GM03348 (cell line): Measurements from ENCODE around the gene GLB1L.

ENCODE experiments used
- DNase-seq: peaks from one replicate; pipeline ENCODE4 v3.0.0; 2012; ENCODE audit warnings: low spot score

Gene GLB1L

DNA sequence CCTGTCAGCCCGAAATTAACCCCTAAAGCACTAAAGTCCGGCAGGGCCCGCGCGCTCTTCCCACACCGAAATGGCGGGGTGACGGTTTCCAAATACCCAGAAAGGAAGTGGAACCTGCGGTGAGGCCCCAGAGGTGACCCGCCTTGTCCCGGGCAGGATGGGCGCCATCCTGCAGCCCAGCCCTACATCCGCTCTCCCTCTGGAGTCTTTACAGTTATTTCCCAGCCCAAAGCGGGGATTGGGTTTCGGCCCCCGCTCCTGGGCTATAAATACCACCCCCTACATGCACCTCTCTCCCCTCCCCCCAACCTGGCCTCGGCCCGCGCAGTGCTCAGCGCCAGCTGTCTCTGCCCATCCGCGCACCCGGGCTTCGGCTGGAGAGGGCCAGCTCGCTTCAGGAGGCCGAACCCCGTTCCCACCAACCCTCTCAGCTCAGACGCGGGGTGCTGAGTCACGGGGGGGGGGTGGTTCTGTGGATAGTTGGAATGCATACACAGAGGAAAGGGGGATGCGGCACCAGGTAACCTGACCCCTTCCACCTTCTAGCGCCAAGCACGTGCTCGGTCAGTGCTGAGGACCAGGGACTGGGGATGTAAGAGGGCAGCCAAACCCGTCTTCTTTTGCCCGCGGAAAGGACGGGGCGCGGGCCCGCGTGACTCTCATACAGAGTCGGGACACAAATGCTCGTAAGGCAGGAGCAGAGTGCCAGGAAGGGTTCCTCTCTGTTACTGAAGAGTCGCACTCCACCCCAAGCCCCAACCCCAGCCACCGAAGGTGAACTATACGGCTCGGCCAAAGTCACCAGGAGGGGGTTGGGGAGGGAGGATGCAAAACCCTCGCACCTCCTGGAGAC lies 7.9 kb upstream of the GLB1L start, which contains the start of gene TUBA4B:
TSS of gene TUBA4B (plus strand) at position 344 of the 853 bp plus-strand sequence. CDS start at position 509, 165 bp downstream.
- DNase-seq, result peak; percentile 50

DNA sequence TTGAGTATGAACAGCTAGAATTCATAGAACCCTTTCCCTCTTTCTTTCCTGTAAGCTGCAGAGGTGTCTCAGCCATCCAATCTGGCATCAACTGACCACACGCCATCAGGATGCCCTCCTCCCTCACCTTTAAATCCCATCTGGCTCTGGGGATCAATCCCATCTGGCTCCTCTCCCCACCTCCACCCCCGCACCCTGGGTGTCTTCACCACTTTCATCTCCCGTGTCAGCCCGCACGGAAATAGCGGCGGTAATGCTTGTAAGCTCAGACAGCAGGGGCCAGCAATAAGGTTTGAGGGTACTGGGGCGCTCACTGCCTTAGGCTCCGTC lies 7.3 kb upstream of the GLB1L start:
- peak; percentile 11 for DNase-seq

DNA sequence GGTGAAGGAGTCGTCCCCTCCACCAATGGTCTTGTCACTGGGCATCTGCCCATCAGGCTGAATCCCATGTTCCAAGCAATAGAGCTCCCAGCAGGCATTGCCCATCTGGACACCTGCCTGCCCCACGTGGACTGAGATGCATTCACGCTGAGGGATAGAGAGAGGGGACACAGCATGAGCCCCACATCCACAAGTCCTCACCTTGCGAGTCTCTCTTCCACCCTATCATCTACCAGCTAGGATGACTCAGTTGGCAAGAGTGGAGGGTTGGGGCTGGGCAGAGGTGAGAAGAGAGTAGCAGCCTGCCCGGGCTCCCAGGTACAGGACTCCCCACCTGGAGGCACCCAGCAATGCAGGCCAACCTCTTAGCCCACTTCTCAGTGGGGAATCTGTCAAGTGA lies 6.8 kb upstream of the GLB1L start:
- DNase-seq, result no peak

DNA sequence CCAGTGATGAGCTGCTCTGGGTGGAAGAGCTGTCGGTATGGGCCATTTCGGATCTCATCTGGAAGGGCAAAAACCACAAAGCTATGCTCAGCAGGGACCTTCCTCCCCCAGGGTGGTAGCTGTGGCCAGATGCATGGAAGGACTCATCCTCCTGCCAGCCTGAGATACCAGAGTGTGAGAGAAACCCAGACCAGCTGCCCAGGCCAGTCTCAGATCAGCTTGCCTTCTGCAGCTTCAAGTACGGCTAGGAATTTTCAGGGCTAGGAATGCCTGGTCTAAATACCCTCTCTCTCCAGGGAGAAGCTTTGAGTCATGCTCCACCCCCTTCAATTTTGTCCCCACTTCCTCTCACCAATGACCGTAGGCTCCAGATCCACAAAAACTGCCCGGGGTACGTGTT lies 6.4 kb upstream of the GLB1L start:
- peak; percentile 8 for DNase-seq

DNA sequence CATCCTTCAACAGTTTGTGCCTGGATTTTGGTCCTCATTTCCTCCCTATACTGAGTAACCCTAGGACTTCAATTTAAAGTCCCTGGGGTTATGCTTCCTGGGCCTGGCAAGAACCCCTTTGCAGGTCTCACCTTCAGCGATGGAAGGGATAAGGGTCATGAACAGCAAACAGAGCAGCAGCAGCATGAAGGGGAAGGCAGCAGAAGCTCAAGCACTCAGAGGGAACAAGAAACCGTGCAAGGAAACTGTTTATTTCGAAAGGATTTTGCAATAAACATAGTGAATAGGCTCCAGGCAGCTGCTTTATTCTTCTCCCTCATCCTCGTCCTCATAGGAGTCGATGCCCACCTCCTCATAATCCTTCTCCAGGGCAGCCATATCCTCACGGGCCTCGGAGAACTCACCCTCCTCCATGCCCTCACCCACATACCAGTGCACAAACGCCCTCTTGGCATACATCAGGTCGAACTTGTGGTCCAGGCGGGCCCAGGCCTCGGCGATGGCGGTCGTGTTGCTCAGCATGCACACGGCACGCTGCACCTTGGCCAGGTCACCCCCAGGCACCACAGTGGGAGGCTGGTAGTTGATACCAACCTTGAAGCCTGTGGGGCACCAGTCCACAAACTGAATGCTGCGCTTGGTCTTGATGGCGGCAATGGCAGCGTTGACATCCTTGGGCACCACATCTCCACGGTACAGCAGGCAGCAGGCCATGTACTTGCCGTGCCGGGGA lies 5.0 kb upstream of the GLB1L start:
- DNase-seq, result no peak

DNA sequence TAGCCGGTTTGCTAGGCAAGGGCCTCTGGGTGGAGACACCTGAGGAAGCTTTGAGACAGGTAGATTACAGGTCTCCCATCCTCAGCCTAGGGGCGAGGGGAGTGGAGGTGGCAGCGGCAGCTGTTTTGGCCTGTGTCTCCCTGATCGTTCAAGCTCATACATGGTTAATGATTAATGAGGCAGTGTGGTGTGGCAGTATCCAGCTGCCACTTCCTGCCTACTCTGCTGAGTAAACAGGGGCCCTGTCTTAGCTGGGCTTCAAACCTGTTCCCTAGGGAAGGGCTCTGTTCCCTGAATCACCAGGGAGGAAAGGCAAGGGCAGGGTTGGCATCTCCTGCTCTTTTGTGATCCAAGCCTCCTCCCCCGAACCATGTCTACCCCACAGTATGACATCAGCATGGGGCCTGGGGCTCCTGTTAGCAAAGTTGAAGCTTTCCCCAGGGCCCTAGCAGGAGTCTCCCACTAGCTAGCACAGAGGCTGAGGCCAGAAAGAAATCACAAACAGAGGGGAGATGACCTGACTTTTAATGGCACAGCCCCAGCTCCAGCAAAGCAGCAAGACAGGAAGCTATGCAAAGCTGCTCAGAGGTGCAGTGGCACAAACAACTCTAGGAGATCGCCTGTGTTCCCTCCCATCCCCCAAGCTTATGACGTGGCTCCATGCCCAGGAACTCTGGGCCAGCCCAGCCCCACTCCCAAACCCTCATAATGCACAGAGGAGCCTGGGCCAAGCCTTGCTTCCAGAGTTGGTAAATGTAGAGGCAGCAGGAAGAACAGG lies 4.1 kb upstream of the GLB1L start:
- DNase-seq, result peak; percentile 73

DNA sequence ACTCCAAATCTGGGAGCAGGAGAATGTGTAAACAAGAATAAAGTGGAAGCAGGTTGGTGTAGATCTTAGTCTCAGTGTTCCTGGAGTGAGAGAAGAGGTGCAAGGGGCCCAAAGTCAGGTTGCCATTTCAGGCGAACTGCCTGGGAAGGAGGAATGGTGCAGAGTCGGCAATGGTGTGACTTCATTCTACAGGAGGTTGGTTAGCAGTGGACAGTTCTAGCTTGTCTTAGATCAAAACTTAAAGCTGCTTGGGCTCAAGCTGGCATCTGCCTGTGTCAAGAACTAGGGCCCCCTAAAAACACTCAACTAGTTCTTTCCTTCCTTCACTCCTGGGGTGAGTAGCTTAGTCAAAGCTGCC lies 3.6 kb upstream of the GLB1L start:
- DNase-seq, result no peak

DNA sequence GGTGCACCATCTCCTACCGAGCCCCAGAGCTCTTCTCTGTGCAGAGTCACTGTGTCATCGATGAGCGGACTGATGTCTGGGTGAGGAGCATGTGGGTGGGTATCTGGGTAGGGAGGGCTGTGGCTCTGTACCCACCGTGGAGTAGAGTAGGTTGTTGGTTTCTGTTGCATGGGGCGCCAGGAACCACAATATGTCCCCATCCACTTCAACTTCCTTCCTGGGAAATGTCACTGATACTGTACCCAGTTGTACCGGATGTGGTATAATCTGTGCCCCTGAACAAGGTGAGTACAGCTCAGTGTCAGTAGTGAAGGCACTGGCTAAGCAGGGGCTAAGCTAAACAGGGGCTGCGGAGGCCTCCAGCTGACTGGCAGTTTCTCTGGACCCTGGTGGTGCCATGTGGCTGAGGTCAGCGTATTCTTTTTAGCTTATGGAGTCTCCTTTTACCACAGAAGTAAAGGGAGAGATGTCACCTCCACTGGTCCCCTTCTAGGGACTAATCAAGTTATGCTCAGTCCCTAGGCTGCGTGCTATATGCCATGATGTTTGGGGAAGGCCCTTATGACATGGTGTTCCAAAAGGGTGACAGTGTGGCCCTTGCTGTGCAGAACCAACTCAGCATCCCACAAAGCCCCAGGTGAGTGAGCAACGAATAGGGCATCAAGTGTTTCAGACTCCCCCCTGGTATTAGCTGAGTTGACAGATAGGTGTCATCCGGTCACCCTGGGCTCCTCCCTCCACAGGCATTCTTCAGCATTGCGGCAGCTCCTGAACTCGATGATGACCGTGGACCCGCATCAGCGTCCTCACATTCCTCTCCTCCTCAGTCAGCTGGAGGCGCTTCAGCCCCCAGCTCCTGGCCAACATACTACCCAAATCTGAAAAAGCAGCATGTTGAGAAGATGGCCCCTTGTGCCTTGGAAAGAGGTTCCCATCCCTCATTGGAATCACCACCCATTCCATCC lies 2.7 kb upstream of the GLB1L start:
- DNase-seq, result no peak

DNA sequence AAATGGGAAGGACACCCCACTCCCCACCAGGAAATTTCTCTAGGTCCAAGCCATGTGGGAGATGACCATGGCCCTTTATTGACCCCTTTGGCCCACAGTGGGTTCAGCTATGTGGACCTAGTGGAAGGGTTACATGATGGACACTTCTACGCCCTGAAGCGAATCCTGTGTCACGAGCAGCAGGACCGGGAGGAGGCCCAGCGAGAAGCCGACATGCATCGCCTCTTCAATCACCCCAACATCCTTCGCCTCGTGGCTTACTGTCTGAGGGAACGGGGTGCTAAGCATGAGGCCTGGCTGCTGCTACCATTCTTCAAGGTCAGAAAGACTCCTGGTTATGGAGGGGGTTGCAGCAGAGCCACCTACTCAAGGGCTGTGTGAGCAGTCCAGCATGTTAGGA lies 1.3 kb upstream of the GLB1L start:
- no peak for DNase-seq

DNA sequence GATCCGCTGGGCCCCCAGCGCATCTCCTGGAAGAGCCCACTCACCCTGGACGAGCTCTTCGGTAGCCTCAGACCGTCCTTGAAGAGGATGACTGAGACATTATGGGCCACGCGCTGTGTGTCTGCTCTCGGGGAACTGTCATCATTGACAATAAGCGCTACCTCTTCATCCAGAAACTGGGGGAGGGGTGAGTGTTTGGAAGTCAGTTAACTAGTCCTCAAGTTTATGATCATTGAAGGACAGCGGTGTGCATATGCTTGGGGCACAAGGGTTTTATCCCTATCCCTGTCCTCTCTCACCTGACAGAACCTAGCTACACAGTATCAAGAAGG lies 621 bp upstream of the GLB1L start:
- DNase-seq, result peak; percentile 9

DNA sequence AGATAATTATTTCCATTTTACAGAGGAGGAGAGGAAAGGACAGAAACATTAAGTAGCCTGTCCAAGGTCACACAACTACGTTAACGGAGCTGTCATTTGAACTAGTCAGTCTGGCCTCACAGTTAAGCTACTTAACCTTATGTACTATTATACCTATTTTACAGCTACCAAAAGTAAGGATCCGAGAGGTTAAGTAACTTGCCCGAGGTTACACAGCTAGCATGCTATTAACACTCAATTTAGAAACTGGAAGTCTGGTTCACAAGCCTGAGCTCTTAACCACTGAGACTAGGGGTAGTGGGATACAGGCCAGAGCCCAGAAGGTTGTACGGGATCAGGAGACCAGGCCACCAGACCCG lies 476 bp downstream of the GLB1L start:
- DNase-seq, result no peak

DNA sequence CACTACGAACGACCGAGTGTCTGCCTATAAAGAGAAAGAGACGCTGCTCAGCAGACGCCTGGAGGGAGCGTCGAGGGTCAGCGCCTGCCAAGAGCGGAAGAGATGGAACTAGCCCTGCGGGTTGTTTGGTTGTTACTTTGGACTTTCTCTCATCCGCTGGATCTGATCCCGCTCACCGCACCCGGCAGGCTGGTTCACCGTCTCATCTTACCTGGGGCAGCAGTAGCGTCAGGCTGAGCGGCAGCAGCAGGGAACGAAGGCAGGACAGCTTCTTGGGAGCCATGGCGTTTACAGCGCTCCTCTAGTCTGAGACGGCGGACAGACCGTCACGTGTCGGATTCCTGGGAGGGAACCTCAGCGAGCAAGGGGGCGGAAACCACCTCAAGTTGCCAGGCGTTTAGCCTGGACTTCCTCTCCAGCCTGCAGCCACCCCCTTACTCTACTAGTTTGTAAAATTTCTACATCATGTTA lies 1.9 kb downstream of the GLB1L start:
- DNase-seq, result no peak

DNA sequence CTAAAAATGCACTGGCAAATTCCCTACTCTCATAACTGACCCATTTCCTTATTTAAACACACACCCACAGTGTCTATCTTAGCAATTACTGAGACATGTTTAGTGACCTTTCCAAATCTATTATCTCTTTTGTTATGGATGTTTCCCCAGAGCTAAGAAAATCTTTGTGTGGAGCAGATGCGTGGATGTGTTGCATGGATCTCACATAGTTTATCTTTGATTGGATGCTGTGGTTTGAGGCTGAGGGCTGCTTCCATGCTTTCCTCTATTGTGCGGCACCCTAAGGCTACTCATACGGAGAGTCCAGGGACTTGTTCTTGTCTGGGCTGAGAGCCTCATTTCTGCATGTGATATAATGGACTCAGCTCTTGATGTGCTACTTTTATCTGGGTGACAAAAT lies 10.9 kb downstream of the GLB1L start:
- DNase-seq, result no peak

DNA sequence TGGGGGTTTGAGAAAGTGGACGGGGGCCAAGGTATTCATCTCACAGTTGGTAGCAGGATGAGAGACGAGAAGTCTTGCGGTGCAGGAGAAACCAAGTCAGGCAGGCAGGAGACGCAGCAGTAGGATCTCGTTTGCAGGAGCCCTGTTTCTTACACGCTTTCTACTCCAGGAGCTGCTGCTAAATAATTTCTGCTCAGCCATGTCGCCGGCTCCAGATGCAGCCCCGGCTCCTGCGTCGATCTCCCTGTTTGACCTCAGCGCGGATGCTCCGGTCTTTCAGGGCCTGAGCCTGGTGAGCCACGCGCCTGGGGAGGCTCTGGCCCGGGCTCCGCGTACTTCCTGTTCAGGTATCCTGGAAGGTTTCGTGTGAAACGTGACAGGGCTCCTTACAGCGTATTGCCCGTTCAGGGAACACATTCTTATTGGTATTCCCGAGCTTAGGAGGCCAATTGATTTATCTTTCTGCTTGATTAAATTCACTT lies 15.1 kb downstream of the GLB1L start:
- peak; percentile 57 for DNase-seq

DNA sequence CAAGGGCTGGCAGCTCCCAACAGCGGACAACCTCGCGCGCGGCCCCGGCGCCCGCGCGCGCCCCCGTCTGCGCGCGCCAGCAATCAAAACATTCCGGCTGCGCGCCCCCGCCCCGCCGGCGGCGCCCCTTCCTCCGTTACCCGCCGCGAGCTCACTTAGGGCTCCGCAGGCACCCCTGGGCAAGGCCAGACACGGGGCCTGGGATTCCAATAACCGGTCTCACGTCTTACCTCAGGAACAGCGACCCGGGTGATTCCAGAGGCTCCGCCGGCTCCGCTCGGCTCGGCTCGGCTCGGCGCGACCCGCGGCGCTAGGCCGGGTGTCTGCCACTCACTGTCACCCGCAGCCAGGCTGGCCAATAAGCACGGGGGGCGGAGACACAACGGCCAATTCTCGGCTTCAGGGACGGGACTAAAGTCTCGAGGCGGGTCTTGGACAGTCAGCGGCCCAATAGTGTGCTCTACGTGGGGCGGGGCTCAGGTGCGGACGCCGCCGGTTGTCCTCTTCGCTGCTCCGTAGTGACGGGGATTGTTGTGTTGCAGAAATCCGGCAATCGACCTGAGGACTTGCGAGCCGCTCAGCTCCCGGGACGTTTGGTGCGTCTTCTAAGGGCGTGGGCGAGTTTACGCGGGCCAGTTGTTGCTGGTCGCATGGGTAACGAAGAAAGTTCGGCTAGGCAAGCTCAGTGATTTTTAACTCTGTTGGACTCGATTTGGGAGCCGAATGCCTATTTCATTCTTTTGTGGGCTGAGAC lies 15.8 kb downstream of the GLB1L start, which contains the start of the genes ANKZF1 and ATG9A:
TSS of gene ANKZF1 (plus strand) at position 502 of the 754 bp plus-strand sequence. CDS start 452 bp downstream, outside the sequence.
TSS of gene ATG9A (minus strand) at position 332 of the 754 bp plus-strand sequence. CDS start 1,612 bp downstream, outside the sequence.
- DNase-seq, result peak; percentile 98

DNA sequence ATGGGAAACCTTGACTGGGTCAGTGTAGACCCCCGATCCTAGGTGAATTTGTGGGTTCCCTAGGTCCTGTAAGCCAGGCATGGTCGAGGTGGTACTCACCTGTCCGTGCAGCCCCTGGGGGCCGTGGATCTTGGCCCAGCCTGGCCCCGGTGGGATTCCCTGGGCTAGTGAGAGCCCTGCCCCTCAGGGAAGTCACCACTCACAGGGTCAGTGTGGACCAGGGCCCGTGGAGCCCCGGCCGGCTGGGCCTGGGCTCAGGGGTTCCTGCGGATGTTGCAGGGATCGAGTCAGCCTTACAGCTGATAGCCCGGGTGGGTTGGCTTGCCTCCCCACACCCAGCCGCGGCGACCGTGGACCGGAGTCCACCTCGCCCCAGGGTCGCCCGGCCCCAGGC lies 16.3 kb downstream of the GLB1L start:
- no peak for DNase-seq

DNA sequence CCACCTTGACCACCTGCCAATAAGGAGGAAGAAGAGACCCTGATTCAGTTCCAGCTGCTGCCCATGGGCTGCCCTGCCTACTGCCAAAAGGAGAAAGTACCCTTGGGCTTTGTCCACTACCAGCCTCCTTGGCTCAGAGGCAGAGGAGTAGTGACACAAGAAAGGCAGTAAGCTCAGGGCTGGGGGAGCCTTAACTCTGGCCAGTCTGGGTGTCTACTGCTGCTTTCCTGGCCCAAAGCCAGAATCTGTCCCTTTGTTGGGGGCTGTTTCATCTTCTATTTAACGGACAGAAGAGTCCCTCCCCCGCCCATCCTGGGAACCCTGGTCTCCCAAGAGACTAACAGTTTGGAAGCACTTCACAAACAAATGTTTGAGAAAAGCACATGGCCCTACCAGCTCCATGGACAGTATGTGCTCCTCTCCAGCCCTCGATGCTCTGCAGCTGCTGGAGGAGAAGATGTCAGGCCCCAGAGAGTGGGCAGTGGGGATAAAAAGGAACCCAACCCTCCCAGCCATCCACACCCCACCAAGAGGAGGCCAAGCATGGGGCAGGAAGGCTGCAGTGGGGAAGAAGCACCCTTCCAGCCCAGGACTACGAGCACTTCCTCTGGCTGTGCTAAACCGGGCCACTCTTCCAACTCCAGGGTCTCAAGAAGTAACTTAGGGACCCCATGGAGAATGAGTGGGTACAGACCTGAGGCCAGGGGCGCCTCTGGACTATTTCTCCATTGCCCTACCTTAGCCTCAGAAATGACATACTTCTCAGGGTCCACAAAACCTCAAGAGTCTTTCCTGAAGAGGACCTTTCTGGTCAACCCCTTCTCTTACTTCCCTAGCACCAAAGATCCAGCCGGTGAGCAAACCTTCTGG lies 17.0 kb downstream of the GLB1L start:
- peak; percentile 11 for DNase-seq

DNA sequence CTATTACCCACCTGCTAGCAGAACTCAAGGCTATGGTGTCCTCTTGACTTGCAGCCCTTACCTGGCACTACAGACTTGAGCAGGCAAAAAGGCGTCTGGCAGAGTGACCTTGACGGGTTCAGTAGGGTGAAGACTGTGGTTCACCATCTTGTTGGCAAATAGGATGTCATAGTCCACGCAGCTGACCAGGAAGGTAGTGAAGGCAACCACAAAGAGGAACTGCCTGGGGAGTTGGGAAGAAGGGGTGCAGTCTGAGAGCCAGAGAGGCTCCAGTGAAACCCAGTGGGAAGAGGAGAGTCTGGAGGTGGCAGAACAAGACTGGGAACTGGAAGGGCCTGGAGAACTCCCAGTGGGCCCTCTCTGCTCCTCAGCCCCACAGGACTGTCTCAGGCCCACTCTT lies 19.9 kb downstream of the GLB1L start:
- no peak for DNase-seq

DNA sequence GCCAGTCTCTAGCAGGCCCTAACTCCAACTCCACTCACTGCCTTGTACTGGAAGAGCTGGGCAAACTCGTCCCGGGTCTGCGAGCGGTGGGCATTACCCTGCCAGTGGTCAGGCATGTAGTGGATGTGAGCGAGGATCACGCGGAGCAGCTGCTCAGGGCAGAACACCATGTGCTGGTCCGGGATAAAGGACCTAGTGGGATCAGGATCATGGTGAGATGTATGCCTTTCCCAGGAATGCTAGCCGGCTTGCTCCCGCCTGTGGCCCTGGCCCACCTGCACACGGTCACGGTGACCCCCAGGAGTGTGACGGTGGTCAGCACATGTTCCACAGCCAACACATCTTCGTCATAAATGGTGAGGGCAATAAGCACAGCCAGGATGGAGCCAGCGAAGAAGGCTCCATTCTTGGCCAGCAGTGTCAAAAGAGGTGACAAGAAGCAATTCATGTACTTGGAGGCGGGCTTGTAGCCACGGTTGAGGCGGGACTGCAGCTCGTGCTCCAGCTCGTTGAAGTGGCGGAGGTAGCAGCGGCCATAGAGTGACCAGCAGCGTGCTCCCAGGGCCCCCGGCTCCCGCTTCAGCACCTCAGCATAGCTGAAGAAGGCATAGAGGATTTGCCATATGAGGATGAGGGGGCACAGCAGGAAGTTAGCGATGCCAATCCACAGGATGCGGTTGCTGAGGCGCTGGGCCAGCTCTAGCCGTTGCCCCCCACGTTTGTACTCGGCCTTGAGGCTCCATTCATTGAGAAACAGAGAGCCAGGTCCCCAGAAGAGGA lies 21.2 kb downstream of the GLB1L start:
- no peak for DNase-seq
